IPS DF 4.7 (cell line): ENCODE results near the gene JAGN1.
"Not testable (repeated sequence)": the region's sequence is repeated elsewhere in the genome, so short reads cannot be mapped to it uniquely, and the experiment has no call there.

ENCODE experiments used
- DNase-seq: peaks from one replicate; pipeline ENCODE4 v3.0.0-alpha.2; 2013; ENCODE audit warnings: low spot score; ENCODE audit errors: extremely low read depth

The JAGN1 gene

GRCh38 chr3:9897408-9898372 is 7.3 kb downstream of the JAGN1 start:
- DNase-seq, result no peak

GRCh38 chr3:9898467-9899241 is 8.2 kb downstream of the JAGN1 start:
- no peak for DNase-seq

GRCh38 chr3:9899289-9899791 is 8.9 kb downstream of the JAGN1 start:
- DNase-seq, result no peak

GRCh38 chr3:9900965-9901415 is 10.6 kb downstream of the JAGN1 start:
- DNase-seq, result not testable (repeated sequence)

DNA sequence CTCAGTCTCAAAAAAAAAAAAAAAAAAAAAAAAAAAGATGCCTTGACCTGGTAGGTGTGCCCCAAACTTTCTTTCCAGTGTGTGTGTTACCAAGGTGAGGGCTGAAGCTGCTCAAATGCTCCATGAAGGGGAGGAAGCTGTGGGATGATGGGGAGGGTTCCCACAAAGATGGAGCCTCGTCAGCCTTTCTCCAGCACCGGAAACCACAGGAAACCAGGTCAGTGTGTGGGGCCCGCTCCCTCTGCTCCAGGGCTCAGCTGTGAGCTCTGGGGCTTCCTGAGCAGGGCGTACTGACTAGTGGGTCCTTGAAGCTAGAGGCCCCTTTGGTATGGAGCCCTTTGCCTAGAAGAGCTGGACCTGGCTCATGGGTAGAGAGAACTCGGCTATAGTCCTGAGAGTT is 11.6 kb downstream of the JAGN1 start:
- DNase-seq, result no peak

GRCh38 chr3:9902372-9903237 is 12.2 kb downstream of the JAGN1 start, which contains the start of gene IL17RE:
Gene IL17RE (plus strand): TSS chr3:9902848. CDS start chr3:9902933, 85 bp downstream.
- DNase-seq, result no peak

GRCh38 chr3:9903238-9903624 is 12.8 kb downstream of the JAGN1 start:
- DNase-seq, result no peak

DNA sequence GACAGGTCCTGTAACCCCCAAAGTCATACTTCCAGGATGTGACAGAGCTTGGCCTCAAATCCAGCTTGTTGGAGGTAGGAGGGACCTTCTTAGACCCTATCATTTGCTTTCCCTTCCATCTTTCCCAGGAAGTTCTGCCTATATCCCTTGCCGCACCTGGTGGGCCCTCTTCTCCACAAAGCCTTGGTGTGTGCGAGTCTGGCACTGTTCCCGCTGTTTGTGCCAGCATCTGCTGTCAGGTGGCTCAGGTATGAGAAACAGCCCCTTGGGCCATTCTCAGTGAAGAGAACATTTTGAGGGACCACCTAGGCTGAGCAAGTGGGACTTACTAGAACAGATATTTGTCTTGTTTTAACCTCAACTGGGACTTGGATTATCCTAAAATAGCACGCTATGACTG is 13.5 kb downstream of the JAGN1 start:
- no peak for DNase-seq

GRCh38 chr3:9906480-9906879 is 16.1 kb downstream of the JAGN1 start:
- no peak for DNase-seq

- no peak for DNase-seq
Measured at GRCh38 chr3:9908286-9908685, 17.9 kb downstream of the JAGN1 start.

GRCh38 chr3:9909221-9910013 is 19.0 kb downstream of the JAGN1 start:
- DNase-seq, result no peak

DNA sequence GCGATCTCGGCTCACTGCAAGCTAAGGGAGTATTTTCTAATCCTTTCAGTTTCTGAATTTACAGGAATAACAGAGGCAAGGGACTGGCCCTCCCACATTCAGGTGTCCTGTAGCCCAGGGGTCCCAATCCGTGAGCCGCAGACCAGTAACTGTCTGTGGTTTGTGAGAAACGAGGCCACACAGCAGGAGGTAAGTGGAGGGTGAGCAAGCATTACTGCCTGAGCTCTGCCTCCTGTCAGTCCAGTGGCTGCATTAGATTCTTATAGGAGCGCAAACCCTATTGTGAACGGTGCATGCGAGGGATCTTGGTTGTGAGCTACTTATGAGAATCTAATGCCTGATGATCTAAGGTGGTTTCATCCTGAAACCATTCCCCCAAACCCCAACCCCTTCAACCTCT is 21.5 kb downstream of the JAGN1 start:
- DNase-seq, result no peak

GRCh38 chr3:9912294-9912935 is 22.0 kb downstream of the JAGN1 start:
- DNase-seq, result no peak

DNA sequence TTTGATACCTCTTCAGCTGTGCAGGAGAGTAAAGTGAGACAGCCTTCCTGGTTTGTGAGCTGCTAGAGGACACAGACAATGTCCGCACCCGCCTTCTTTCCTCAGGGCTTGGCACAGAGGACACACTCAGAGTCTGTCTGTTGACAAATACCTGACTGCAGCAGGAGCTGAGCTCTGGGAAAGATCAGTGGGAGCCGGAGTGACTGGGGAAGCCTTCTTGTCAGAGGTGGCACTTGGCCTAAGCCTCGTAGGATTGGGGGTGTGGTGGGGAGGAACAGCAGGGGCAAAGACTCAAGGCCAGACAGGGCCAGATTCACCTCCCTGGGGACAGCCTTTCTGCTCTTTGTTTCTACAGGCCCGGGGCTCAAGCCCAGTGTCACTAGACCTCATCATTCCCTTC is 23.2 kb downstream of the JAGN1 start:
- no peak for DNase-seq

DNA sequence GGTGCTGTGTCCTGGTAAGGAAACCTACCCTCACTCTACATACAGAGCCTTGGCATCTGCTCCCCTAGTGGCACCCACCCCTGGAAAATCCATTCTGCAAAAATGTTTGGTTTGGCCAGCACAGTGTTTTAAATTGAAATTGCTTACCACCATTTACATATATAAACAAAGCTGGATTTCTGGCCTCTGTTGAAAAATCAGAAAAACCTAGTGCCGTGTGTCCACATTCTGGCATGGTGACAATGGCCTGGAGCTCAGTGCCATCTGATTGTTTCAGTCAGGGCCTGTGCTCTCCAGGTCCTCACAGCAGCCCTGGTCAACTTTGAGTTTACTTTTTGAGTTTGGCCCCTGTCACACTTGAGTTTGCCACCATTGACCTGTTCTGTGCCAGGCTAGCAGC is 23.6 kb downstream of the JAGN1 start:
- DNase-seq, result no peak

- no peak for DNase-seq
Measured at GRCh38 chr3:9914559-9915253, 24.3 kb downstream of the JAGN1 start.

- no peak for DNase-seq
Measured at GRCh38 chr3:9915254-9916141, 25.1 kb downstream of the JAGN1 start.

GRCh38 chr3:9916346-9916733 is 25.9 kb downstream of the JAGN1 start:
- DNase-seq, result no peak
